GM20000 (cell line): Measurements from ENCODE around the gene OPRL1.

Experiments used
- DNase-seq: peaks from one replicate; pipeline ENCODE4 v3.0.0; 2012; ENCODE audit warnings: low spot score
- TF ChIP-seq, protein P1 (sequence below): IDR thresholded peaks from 2 replicates; pipeline ENCODE4 v1.5.1; 2012; ENCODE audit warnings: mild to moderate bottlenecking, control low read depth; ENCODE audit errors: extremely low read depth, missing control alignments

Gene OPRL1

DNA sequence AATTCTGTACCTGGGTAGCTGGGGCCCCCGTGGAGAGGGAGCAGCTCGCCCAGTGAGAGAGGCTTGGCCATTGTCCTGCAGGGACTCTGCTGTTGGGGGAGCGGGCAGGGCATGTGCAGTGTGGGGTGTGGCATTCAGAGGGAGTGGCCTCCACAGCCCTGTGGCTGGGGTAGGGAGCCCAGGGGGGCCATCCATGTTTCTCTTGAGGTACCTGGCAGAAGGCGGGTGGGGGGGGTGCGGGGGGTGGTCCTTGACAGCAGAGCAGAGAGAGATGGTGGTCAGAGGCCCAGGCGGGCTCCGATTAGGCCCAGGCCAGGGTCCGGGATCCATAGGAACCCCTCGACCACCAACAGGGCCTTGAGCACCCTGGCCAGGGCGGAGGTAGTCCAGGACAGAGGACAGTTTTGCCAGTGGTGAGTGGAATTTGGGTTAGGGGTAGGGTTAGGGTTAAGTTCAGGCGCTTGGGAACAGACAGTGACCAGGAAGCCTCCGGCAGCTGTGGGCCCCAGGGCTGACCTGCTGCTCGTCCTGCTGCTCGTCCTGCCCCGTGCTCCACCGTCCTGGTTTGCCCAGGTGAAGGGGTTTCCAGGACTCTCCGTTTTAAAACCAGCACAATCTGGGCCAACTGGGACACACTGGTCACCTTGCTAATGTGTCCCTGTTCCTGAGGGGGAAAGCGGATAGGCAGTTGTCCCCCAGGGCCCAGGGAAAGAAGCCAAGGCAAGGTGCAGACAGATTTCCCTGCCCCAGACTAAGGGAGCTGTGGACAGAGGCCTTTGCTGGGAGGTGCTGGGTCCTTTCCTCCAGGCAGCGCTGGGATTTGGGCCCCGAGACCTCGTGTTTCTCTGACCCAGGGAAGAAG, 59.5 kb downstream of the OPRL1 start:
- TF ChIP-seq, protein P1, sequence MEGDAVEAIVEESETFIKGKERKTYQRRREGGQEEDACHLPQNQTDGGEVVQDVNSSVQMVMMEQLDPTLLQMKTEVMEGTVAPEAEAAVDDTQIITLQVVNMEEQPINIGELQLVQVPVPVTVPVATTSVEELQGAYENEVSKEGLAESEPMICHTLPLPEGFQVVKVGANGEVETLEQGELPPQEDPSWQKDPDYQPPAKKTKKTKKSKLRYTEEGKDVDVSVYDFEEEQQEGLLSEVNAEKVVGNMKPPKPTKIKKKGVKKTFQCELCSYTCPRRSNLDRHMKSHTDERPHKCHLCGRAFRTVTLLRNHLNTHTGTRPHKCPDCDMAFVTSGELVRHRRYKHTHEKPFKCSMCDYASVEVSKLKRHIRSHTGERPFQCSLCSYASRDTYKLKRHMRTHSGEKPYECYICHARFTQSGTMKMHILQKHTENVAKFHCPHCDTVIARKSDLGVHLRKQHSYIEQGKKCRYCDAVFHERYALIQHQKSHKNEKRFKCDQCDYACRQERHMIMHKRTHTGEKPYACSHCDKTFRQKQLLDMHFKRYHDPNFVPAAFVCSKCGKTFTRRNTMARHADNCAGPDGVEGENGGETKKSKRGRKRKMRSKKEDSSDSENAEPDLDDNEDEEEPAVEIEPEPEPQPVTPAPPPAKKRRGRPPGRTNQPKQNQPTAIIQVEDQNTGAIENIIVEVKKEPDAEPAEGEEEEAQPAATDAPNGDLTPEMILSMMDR: no peak
- DNase-seq: no peak

DNA sequence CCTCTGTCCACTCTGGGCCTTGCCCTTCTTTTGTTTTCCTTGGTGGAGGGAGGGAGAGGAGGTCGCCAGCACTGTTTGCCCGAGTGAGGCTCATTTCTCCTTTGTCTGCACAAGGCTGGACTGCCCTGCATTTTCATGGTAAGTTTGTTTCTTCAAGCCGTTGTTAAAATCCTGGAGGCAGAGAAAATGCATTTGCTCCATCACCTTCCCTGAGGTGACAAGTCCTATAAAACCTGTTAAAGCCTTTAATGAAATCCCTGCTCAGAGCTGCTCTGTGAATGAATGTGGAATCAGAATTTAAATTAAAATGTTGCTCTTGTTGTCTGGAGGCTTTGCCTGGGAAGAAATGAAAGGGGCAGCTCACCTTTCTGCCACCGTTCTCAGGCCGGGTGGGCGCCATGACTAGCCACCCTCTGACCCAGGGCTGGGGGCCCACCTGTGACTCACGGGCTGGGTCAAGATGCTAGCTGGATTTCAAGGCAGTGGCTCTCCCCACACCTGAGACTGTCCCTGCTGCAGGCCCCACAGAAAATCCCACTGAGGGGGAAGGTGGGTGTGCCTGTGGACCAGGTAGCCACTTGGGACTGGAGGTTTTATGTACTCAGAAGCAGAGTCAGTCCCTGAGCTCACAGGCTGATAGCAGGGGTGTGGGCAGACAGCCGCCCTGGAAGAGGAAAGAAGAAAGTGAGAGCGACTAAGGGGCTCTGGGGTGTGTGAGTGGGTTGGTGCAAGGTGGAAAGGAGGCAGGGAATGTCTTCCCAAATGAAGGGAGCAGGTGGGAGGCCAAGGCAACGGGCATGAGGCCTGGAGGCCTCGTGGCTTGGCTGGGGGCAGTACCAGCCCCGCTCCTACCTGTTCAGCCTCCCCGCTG, 60.4 kb downstream of the OPRL1 start:
- TF ChIP-seq, protein P1: no peak
- DNase-seq: no peak

DNA sequence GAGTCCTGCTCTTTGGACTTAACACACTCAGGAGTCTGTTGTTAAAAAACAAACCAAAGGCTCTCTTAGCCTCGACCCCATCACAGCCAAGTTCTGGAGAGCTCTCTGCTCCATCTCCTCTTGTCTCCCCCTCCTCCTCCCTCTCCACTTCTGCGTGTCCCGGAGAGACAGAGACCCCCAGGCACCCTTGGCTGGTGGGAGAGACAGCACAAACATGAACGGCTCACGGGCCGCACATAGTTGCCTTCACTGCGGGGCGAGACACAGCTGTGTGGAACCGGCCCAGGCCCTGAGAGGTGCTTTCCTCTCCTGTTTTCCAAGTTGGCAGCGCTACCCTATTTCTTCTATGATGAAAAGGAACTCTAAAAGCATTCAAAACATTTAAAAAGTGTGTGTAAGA, 61.1 kb downstream of the OPRL1 start:
- DNase-seq: no peak
- TF ChIP-seq, protein P1: no peak

DNA sequence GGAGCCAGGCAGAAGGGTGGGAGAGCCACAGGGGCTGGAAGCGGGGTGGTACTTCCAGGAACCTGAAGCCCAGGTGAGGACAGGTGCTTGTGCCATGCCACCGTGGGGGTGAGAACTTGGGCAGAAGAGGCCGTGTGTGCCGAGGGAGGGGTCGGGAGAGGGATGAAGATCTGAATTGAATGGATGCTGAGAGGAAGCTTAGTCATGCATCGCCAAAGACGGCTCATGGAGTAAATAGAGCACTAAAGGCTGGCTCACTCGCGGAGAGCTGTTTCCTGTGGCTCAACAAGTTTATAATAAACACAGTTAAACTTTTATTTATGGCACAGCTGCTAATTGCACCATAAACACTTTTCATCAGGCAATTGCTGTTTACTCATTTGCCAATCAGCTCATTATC, 62.7 kb downstream of the OPRL1 start:
- no peak for DNase-seq
- TF ChIP-seq, protein P1: no peak

DNA sequence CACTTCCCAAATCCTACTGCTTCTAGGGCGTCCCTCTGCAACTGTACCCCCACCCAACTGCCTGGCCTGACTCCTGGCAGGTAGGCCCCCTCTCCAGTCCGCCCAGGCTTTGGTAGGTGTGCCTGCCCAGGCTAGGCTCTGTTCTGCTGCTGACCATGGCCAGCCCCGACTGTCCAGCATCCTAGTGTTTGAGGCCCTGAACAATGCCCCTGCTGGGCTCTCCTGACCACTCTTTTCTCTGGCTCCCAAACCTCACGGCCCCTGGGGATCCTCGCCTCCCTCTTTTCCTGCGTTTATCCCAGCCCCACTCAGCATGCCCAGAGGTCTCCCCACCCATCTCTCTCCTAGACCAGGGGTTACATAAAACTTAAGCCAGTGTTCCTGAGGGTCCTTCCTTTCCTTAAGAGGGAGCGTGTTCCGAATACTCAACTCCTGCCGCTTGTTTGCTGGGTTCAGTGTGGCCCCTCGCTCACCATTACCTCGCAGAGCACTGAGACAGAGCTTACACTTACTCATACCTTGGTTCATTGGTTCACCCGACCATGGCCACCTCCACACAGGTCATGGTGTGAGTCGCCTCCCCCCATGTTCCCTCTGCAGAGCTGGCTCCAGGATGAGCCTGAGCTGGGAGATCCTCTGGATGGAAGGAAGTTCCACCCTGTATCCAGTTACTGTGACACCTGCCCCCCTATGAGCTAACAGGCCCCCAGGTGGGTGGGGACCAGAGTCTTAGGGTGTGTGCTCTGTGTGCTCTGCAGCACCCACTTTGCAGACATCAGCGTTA, 63.3 kb downstream of the OPRL1 start:
- TF ChIP-seq, protein P1: no peak
- no peak for DNase-seq

DNA sequence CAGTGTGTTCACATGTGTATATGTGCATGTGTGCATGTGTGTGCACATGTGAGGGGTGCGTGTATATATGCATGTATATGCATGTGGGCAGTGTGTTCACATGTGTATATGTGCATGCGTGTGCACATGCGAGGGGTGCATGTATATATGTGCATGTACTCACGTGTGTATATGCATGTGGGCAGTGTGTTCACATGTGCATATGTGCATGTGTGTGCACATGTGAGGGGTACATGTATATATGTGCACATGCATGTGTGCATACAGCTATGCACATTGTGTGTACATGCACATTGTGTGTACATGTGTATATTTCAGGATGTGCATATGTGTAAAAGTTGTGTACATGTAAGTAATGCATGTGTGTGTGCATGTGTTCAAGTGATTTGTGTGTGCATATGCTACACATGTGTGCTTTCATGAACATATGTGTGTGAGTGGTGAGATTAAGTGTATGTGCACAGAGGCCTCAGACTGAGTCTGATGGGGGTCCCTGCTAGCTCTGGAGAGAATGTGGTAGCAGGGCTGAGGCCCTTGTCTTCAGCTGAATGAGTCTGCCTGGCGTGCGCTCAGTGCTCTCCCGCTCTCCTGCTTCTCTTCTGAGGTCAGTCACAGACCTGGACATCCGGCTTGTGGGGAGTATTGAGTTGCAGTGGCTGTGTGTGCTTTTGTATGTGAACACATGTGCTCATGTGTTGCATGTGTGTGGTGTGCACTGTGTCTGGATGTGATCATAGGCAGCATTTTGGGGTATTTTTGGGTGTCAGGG, 64.4 kb downstream of the OPRL1 start:
- TF ChIP-seq, protein P1: no peak
- no peak for DNase-seq
